GM12864 (cell line): Measurements from ENCODE around the gene LPGAT1.

Experiments
- DNase-seq: peaks from one replicate; pipeline ENCODE4 v3.0.0-alpha.2; 2011; ENCODE audit warnings: low read depth
- H3K4me3 ChIP-seq: 2 replicates; pipeline ENCODE4 v1.5.1; 2011; ENCODE audit warnings: mild to moderate bottlenecking, low read depth, low read length, control low read depth
- CTCF ChIP-seq: IDR thresholded peaks from 2 replicates; pipeline ENCODE4 v1.5.1; 2011; ENCODE audit warnings: low read depth, mild to moderate bottlenecking, moderate library complexity, low read length, control low read depth, inconsistent platforms; ENCODE audit errors: missing control alignments

The LPGAT1 gene

GRCh38 chr1:211833174-211833820 is 2.7 kb upstream of the LPGAT1 start:
- no peak for TF ChIP-seq CTCF
- no peak for DNase-seq
- H3K4me3 ChIP-seq, result no peak overlapping the region

- DNase-seq, result no peak
- no peak overlapping the region for H3K4me3 ChIP-seq
- TF ChIP-seq CTCF, result no peak
Measured at GRCh38 chr1:211832661-211833060, 2.1 kb upstream of the LPGAT1 start.

GRCh38 chr1:211831558-211832323 is 1.2 kb upstream of the LPGAT1 start:
- no peak overlapping the region for H3K4me3 ChIP-seq
- TF ChIP-seq CTCF, result no peak
- DNase-seq, result no peak

GRCh38 chr1:211830055-211830327 is 572 bp downstream of the LPGAT1 start:
- TF ChIP-seq CTCF, result no peak
- DNase-seq, result no peak
- peak overlapping the region; percentile 83 for H3K4me3 ChIP-seq

- no peak for TF ChIP-seq CTCF
- DNase-seq, result no peak
- peak overlapping the region; percentile 83 for H3K4me3 ChIP-seq
Measured at GRCh38 chr1:211829343-211830054, 1.1 kb downstream of the LPGAT1 start.

GRCh38 chr1:211828584-211829342 is 1.8 kb downstream of the LPGAT1 start:
- no peak for TF ChIP-seq CTCF
- no peak for DNase-seq
- no peak overlapping the region; the same call in 1 of the 2 replicates for H3K4me3 ChIP-seq
